NCI-H187 treated with DMSO at 0.1 percent for 48 hours (cell line): ENCODE data around the gene TAGLN2.

Experiments
- DNase-seq: peaks from one replicate; lab custom pipeline; 2025; lab: John Stamatoyannopoulos, UW

Gene TAGLN2

DNA sequence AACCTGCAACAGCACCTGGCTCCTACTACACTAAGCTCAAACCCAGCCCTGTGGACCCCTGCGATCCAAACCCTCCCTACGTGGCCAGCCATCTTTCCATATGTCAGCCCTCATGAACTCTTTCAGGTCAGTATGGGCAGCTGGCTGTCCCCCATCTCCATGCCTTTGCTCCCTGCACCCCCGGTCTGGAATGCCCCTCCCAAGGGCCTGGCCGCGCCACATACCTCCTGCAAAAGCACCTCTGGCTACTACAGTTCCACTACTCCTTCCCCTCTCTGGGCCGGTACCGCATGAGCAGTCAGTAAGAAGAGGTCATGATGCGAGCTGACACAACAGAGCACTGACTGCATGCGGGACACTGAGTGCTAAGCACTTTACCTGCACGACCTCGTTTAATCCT, 10.0 kb upstream of the TAGLN2 start:
- no peak for DNase-seq

DNA sequence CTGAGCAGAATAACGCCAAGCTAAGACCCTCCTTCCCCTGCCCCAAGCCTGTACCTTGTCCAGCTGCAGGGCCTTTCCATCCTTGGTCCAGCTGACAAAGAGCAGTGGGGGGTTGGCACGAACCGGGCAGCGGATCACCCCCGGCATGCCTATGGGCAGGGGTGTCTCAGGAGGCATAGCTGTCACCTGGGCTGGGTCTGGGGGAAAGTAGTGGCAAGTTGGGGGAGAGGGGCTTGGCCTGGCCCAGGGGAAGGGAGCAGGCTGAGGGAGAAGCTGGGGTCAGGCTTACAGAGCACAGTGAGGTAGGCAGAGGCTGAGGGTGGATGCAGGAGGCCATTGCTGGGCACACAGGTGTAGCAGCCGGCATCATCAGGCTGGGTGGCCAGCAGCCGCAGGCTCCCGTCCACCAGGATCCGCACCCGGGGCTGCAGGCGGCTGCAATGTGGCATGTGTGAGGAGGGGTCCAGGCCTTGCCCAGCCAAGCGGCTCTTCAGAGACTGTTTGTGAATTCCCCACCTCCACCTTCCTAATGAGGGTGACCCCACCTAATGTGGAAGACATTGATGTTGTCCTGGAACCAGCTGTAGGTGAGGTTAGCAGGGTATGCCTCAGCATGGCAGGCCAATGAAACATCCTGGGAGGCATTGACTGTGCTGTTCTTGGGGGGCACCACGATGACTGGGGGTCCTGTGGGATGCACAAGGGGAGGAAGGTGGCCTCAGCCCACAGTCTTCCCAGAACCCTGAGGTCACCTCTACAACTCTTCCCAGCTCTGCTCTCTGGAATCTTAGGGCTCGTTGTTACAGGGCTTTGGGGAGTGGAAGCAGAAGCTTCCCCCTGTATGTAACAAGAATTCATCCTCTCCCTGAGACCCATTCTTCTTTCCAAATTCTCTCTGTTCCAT, 9.1 kb upstream of the TAGLN2 start:
- DNase-seq: no peak

GRCh38 chr1:159933347-159933746, 8.0 kb upstream of the TAGLN2 start:
- DNase-seq: no peak

GRCh38 chr1:159932296-159933285, 7.3 kb upstream of the TAGLN2 start:
- no peak for DNase-seq

DNA sequence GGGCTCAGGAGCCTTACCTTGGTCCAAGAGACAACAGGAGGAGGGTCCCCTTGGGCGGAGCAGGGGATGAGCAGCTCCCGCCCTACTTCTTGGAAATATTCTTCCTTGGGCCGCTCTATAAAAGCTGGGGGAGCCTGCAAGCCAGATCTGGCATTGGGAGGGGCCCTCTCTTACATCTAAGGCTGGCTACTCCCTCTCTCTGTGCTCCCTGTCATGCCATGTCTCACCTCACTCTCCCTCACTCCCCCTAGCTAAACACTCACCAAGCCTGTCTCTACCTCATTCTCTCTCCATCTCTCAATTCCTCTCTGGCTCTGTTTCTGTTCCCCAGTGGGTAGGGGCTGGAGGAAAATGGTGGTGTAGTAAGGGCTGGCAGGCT, 6.5 kb upstream of the TAGLN2 start:
- no peak for DNase-seq

DNA sequence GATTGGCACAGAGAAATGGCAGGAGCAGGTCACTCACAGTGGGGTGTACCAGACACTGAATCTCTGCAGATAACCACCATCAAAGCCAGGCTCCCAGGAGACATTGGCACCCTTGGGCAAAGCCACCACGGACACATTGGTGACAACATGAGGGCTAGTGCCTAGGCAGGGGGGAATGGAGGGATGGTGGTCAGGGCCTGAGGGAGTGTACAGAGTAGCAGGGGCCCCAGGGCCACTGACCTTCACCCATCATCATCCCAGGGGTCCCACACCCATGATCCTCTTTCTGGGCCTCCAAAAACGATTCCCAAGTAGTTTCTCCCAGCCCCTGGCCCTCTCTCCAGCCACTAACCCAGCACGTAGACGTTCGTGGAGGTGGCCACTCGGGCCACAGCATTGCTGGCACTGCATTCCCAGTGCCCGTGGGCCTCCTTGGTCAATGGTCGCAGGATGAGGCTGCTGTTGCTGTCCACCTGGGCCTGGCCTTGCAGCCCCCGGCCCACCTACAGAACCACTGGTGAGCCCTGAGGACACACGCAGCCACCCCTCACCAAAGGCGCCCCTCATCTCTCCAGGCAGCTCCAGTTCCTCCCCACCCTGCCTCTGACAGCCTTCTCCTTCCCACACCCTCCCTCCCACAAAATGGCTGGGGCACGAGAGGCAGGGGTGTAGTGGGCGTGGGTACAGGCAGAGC, 5.9 kb upstream of the TAGLN2 start:
- DNase-seq: no peak

DNA sequence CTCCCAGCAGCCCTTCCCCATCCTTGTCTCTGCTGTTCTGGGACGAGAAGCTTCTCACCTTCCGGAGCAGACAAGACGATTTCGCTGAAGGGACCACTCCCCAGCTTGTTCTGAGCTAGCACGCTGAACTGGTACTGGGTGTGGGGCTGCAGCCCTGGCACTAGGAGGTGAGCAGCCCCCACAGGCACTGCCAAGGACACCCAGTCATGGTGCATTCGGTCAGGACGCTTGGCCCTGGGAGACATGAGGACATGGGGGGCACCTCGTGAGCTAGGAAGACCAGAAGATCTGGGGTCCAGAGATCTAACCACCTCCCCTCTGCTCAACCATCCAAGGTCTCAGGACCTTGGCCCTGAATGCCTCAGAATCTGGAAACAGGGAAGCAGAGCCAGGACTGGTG, 5.3 kb upstream of the TAGLN2 start:
- no peak for DNase-seq

- DNase-seq: no peak
Measured at GRCh38 chr1:159930216-159930615, 4.9 kb upstream of the TAGLN2 start.

GRCh38 chr1:159929155-159930051, 4.1 kb upstream of the TAGLN2 start:
- no peak for DNase-seq

GRCh38 chr1:159928491-159929050, 3.3 kb upstream of the TAGLN2 start:
- no peak for DNase-seq

GRCh38 chr1:159927849-159928431, 2.6 kb upstream of the TAGLN2 start:
- no peak for DNase-seq

DNA sequence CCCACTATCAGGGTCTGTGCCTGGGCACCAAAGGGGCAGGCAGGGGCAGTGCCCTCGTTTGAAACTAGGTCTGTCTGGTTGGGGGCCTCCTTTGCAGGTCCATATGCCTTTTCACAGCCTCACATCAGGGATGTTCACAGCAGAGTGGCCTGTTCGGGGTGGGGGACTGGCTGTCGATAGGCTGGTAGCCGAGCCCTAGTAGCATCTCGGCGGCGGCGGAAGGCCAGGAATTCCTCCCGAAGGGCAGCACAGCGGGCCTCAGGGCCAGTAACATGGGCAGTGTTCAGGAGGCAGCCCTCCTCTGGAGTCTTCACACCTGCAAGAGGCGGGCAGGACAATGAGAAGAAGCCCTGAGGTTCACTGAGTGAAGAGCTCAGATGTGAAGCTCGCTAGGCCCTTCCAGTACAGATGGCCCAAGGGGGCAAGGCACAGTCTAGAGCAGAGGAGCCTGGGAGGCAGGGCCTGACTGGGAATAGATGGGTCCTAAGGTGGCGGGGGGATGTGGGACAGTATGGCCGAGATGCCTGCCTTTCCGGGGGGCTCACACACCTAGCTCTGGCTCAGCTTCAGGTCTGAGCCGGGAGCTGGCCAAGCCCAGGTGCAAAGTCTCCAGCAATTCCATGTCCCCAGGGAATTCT, 2.0 kb upstream of the TAGLN2 start:
- no peak for DNase-seq

DNA sequence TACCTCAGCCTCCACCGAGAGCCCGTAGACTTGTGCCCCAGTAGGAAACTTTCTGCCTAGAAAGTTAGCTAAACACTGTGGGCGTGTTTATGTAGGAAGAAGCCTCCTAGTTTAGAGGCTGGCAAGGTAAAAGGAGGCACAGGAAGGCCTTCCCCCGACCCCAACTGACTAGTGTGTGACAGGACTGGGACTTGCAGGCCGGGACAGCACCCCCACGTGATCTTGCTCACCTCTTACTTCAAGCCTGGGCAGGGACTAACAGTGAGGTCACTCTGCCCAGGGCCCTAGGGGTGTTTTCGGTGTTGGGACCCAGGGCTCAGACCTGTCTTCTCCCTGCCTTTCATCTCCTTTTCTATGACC, 392 bp upstream of the TAGLN2 start:
- no peak for DNase-seq

DNA sequence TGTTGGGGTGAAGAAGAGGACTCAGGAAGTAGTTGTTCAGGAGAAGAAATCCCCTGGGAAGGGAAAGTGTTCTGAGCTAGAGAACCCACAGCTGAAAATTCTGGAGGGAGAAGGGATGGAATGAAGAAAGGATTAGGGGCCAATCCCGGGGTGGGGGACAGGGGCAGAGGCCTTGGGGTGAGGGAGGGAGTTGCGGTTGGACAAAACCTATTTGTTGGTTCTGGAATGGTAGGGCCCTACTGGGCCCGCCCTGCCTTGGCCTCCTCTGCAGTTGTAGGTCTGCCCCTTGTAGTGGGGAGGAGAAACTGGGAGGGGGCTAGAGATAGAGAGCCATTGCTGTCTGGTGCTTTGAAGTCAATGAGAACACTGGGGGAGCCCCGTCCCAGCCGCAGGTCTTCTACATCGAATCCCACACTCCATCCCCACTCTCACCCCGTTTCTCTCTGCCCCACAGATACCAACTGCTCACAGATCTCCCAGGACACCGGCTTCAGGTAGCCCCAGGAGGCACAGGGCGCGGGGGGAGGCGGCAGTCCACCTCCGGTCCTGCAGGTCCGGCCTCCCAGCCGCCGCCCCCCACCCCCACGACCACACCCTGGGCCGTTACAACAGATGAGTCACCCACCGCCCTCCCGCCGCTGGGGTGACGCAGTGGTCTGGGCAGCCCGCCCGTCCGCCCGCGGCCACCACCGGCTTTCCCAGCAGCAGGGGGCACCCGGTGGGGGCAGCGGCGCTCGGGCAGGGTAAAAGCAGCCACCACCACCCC, 1.1 kb downstream of the TAGLN2 start:
- DNase-seq: no peak

DNA sequence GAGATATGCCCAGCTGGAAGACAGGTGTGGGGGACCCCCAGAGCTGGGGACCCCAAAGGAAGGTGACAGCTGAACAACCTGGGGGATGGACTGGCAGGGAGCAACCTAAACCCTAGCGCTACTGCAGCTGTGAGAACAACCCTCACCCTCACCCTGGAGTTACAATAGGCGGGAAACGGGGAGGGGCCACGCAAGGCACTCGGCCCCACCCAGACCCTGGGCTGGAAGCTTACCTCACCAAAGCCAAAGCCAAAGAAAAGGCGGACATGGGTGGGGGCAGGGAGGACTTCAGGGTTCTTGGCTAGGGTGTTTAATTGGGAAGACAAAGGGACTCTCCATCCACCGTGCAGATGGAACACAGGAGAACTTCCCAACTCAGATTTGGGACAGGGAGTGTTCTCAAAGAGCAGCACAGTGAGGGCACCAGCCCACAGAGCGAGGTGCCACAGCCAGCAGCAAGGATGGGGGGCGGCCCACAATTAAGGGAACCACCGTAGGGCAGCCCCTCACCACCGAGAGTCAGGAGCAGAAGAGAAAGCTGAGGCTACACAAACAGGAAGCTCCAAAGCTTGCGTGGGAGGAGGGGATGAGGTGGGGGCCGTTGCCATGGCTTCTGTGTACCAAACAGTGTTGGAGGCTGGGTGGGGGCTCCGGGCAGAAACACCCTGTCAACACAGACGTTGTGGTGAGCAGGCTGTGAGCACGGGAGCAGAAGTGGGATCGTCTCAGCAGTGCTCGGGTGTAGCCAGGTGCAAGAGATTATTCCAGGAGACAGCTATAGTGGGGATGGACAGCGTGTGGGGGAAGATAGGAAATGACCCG, 1.9 kb downstream of the TAGLN2 start:
- no peak for DNase-seq

DNA sequence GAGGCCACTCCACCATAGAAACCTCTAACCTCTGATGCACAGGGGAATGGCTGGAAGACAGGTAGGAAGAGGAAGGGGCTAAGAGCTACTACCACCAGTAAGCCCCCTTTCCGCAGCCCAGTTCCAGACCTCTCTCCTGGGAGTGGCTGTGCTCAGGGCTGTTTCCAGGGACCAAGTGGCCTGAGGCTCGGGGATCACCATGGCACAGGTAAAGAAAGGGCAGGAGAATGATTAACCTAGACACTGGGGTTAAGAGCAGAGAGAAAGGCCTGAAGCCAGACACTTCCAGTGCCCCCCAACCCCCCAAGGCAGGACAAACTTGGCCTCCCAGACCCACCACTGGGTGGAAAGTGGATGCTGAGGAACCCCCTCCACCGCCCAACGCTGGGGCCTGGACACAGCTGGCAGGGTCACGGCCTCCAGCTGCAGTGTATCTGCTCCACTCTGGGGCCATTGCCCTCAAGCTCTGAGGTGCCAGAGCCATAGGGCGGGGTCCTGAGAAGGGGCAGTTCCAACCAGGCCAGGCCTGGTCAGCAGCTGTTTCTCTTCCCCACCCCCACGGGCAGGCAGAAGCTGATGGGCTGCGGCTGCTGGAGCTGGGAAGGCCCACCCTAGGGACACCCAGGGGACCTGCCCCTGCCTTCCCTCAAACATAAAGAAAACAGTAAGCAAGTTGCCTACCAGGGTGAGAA, 2.6 kb downstream of the TAGLN2 start:
- no peak for DNase-seq

GRCh38 chr1:159921700-159922504, 3.4 kb downstream of the TAGLN2 start:
- DNase-seq: no peak
